ENCODE measurements around the gene WWOX. TPM values are rescaled to one million over a fixed set of nuclear protein-coding genes. Genes with fewer than 3 reads are reported as not detected.

WWOX gene
- total and polyA plus RNA-seq, 2 of the 8 experiments (the other 6 are each of a cell fraction or from before 2014, with no cell fraction given): 5.4 to 16.7 TPM

- Histone ChIP-seq H3K56ac (replicated peaks; ENCODE audit: insufficient read length, low read depth, low read length) (no peak overlapping the region), H3K23ac (ENCODE audit: insufficient read length) (no peak overlapping the region), H3K9me3 (ENCODE audit: insufficient read depth in 2 of 2, low read depth in 1 of 2, low read length in 1 of 2) (no peaks in the 10 kb centered on the region), H4K20me1 (replicated peaks in 1 of 2; ENCODE audit: control insufficient read depth in 1 of 2, insufficient read depth in 2 of 2, low read length in 2 of 2) (no peaks in the 10 kb centered on the region), H3K14ac (ENCODE audit: insufficient read length) (no peak overlapping the region), H3K27ac (ENCODE audit: low read depth, low read length) (no peak overlapping the region), H2BK5ac (ENCODE audit: low read depth, low read length) (no peak overlapping the region), H2BK120ac (replicated peaks; ENCODE audit: low read depth, low read length) (no peak overlapping the region), H3K23me2 (ENCODE audit: low read depth, low read length) (no peaks in the 10 kb centered on the region), H2AK5ac (ENCODE audit: low read depth, low read length) (no peak overlapping the region), H3K79me1 (ENCODE audit: low read depth, low read length) (no peaks in the 10 kb centered on the region), H4K8ac (ENCODE audit: extremely low read depth, insufficient read depth, low read length) (no peak overlapping the region; the same call in 1 of the 2 replicates), H3K79me2 (ENCODE audit: control insufficient read depth in 1 of 2, insufficient read depth in 2 of 2, low read length in 2 of 2) (no peaks in the 10 kb centered on the region), H3K4me3 (ENCODE audit: extremely low read depth in 1 of 4, insufficient read depth in 2 of 4, low read depth in 3 of 4, low read length in 4 of 4) (no peak overlapping the region), H4K5ac (ENCODE audit: insufficient read length, low read depth, low read length) (no peak overlapping the region), H3K4me2 (ENCODE audit: insufficient read depth in 1 of 2, low read depth in 2 of 2, low read length in 2 of 2) (no peak overlapping the region), H2BK15ac (ENCODE audit: low read length) (no peak overlapping the region), H4K91ac (replicated peaks; ENCODE audit: insufficient read length, low read length) (no peak overlapping the region), H3K9ac (replicated peaks in 1 of 4; ENCODE audit: extremely low read depth in 1 of 4, low read depth in 3 of 4, low read length in 3 of 4) (no peak overlapping the region), H2BK12ac (ENCODE audit: low read depth, low read length) (no peak overlapping the region), H3K27me3 (replicated peaks in 1 of 4; ENCODE audit: control insufficient read depth in 3 of 4, extremely low read depth in 1 of 4, insufficient read depth in 3 of 4, low read length in 3 of 4) (no peaks in the 10 kb centered on the region), H2BK20ac (ENCODE audit: low read length) (no peak overlapping the region), H3K18ac (ENCODE audit: extremely low read depth, low read length) (no peak overlapping the region), H3K4me1 (replicated peaks in 1 of 4; ENCODE audit: control insufficient read depth in 3 of 4, insufficient read depth in 4 of 4, low read length in 3 of 4) (no peaks in the 10 kb centered on the region), H3K36me3 (ENCODE audit: control insufficient read depth in 2 of 4, insufficient read depth in 4 of 4, low read length in 3 of 4) (no peaks in the 10 kb centered on the region; a peak in 1 of 8 replicates), H2AFZ (ENCODE audit: low read length) (no peak overlapping the region), H3K4ac (replicated peaks; ENCODE audit: insufficient read length, low read depth, low read length) (no peak overlapping the region)
- ChIA-PET CTCF (ENCODE audit: partially characterized antibody) (no interaction called here), POLR2A (ENCODE audit: partially characterized antibody) (no interaction called here)
- DNase-seq (ENCODE audit: low read depth in 1 of 2, low spot score in 2 of 2) (no peak), FAIRE-seq (no peak)
- WGBS, 2 experiments (ENCODE audit: extremely low coverage in 1 of 2, insufficient coverage in 1 of 2, insufficient read length in 1 of 2, insufficient replicate concordance in 2 of 2, low coverage in 1 of 2, low lambda C conversion rate in 2 of 2, missing lambda C conversion rate in 1 of 2): 89% methylated on average over 8 of the region's 8 CpGs; no CpG with 5 or more reads in 1 of the 2 experiments
- TF ChIP-seq BACH1 (IDR thresholded peaks at IDR 0.05; ENCODE audit: low read length) (no peak), HDAC6 (IDR thresholded peaks at IDR 0.05; ENCODE audit: low read depth, low read length) (no peak), HDAC2 (IDR thresholded peaks at IDR 0.05; ENCODE audit: borderline replicate concordance in 1 of 2, low read depth in 2 of 2, low read length in 2 of 2) (no peak), RFX5 (IDR thresholded peaks at IDR 0.05; ENCODE audit: borderline replicate concordance, low read depth, low read length) (no peak), TAF7 (optimal IDR thresholded peaks at IDR 0.05; ENCODE audit: borderline replicate concordance, low read depth, low read length) (no peak), RAD21 (IDR thresholded peaks at IDR 0.05 in 1 of 2, conservative IDR thresholded peaks at IDR 0.05 in 1 of 2; ENCODE audit: low read depth in 2 of 2, low read length in 2 of 2) (no peak), RXRA (IDR thresholded peaks at IDR 0.05; ENCODE audit: insufficient read depth, low read depth, low read length) (no peak), ATF2 (IDR thresholded peaks at IDR 0.05; ENCODE audit: low read length) (no peak), SRF (IDR thresholded peaks at IDR 0.05; ENCODE audit: low read depth, low read length) (no peak), CTBP2 (IDR thresholded peaks at IDR 0.05; ENCODE audit: borderline replicate concordance, insufficient read depth, insufficient read length, low read length) (no peak)
These were observed 551.1 kb downstream of the WWOX start for GRCh38 chr16:78650339-78651074.

Measured in H1 (cell line).